GM12801 (cell line): ENCODE measurements around the gene PPP1R12B.

Experiments
- TF ChIP-seq, protein P1 (sequence below): IDR thresholded peaks from one replicate; pipeline ENCODE4 v1.5.1; 2011; ENCODE audit warnings: control low read depth; ENCODE audit not compliant: insufficient read length; ENCODE audit errors: extremely low read depth

Gene PPP1R12B

DNA sequence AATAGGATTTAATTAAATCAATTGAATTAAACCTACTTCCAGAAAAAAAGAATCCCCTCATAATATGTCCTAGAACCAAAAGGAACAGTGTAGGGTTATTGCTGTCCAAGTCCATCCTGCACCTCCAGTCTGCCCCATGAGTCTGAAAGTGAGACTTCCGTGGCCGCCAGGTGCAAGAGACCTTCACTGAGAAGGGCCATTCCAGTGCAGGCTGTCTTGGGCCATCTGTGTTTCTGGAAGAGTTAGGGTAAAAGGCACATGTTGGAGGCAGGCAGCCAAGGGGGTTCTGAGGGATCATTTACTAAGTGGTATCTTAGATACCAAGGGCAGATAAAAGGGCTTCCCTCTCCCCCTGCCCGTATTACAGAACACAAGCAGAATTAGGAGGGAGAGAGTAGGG is 37.8 kb upstream of the PPP1R12B start:
- TF ChIP-seq, protein P1, sequence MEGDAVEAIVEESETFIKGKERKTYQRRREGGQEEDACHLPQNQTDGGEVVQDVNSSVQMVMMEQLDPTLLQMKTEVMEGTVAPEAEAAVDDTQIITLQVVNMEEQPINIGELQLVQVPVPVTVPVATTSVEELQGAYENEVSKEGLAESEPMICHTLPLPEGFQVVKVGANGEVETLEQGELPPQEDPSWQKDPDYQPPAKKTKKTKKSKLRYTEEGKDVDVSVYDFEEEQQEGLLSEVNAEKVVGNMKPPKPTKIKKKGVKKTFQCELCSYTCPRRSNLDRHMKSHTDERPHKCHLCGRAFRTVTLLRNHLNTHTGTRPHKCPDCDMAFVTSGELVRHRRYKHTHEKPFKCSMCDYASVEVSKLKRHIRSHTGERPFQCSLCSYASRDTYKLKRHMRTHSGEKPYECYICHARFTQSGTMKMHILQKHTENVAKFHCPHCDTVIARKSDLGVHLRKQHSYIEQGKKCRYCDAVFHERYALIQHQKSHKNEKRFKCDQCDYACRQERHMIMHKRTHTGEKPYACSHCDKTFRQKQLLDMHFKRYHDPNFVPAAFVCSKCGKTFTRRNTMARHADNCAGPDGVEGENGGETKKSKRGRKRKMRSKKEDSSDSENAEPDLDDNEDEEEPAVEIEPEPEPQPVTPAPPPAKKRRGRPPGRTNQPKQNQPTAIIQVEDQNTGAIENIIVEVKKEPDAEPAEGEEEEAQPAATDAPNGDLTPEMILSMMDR = no peak

DNA sequence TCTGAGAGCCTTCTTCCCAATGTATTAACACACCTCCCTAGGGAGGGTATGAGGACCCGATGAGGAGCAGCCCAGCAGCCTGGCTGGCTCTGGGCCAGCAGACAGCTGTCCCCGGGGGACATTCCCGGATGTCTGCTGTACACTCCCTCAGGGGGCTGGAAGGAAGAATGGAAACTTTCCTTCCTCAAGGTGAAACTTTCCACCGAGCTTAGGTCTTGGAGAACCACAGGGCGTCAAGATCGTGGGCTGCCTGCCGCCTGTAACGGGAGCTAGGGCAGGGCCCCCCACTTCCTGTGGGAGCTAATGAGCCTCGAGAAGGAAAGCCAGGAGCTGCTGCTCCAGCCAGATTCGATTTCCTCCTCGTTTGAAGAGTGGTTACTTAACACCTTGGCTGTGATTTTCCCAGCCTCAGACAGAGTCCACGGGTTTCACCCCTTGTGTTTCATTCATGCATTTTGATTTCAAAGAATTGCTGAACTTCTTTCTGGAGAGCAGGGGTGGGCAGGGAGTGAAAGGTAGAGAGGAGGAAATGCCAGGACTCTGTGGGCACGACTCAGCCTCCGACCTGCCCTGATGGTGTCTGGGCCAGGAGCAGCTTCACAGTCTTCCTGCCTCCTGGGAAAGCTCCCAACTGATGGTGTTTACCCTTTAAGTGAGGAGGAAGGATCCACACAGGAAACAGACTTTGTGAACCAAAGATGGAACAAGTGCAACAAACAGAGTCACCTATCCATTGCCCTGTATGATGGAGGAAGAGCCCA is 36.4 kb upstream of the PPP1R12B start:
- TF ChIP-seq, protein P1 = no peak

DNA sequence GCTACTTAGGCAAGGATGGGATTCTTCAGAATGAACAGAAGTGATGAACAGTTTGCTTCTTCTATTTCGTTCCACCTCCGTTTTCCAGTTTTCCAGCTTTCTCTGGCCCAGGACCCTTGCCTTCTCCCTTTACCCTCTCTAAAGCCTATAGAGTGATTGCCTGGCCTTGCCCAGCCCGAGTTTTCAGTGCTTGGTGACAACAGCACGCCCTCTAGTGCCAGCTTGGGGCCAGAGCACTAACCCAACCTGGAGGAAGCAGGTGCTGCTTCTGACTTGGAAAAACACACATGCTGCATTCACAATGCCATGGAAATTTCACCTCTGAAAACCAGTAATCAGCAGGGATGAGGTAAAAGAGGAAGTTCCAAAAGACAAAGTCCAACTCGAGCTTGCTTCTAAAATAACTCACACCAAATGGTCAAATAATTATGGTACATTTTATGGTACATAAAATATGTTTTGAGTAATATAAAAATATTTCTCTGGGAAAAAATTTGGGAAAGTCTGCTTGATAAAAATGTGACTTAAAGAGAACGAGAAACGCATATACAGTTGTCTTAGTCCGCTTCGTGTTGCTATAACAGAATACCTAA is 32.8 kb upstream of the PPP1R12B start:
- TF ChIP-seq, protein P1 = no peak

DNA sequence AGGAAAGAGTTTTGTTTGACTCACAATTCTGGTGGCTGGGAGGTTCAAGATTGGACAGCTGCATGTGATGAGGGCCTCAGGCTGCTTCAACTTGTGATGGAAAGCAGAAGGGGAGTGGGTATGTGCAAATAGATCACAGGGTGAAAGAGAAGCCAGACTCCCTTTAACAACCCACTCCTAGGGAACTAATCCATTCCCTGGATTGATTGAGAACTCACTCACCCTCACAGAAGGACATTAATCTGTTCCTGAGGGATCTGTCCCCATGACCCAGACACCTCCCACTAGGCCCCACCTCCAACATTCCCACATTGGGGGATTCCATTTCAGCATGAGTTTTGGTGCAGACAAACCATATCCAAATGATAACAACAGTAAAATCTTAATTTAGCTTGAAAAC is 32.3 kb upstream of the PPP1R12B start:
- TF ChIP-seq, protein P1 = no peak

DNA sequence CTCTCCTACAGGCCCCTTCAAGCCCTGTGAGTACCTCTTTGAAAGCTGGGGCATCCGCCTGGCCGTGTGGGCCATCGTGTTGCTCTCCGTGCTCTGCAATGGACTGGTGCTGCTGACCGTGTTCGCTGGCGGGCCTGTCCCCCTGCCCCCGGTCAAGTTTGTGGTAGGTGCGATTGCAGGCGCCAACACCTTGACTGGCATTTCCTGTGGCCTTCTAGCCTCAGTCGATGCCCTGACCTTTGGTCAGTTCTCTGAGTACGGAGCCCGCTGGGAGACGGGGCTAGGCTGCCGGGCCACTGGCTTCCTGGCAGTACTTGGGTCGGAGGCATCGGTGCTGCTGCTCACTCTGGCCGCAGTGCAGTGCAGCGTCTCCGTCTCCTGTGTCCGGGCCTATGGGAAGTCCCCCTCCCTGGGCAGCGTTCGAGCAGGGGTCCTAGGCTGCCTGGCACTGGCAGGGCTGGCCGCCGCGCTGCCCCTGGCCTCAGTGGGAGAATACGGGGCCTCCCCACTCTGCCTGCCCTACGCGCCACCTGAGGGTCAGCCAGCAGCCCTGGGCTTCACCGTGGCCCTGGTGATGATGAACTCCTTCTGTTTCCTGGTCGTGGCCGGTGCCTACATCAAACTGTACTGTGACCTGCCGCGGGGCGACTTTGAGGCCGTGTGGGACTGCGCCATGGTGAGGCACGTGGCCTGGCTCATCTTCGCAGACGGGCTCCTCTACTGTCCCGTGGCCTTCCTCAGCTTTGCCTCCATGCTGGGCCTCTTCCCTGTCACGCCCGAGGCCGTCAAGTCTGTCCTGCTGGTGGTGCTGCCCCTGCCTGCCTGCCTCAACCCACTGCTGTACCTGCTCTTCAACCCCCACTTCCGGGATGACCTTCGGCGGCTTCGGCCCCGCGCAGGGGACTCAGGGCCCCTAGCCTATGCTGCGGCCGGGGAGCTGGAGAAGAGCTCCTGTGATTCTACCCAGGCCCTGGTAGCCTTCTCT is 30.3 kb upstream of the PPP1R12B start:
- TF ChIP-seq, protein P1 = no peak

DNA sequence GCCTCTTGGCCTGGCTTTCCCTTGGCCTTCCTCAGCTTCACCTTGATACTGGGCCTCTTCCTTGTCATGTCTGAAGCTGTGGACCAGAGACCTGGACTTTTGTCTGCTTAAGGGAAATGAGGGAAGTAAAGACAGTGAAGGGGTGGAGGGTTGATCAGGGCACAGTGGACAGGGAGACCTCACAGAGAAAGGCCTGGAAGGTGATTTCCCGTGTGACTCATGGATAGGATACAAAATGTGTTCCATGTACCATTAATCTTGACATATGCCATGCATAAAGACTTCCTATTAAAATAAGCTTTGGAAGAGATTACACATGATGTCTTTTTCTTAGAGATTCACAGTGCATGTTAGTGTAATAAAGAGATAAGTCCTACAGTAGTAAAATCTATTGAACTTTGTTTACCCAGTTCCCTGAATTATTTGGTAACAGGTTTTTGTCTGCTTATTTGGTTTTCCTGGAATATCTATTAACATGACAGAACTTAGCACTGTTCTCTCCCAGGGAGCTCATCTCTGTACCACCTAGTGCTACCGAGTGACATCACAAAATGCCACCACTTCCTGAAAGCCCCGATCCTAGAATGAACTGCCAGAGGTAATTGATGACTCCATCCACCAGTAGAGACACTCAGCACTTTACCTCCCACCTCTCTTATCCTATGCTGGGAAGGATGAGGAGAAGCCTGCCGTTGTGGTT is 29.0 kb upstream of the PPP1R12B start:
- TF ChIP-seq, protein P1 = no peak

DNA sequence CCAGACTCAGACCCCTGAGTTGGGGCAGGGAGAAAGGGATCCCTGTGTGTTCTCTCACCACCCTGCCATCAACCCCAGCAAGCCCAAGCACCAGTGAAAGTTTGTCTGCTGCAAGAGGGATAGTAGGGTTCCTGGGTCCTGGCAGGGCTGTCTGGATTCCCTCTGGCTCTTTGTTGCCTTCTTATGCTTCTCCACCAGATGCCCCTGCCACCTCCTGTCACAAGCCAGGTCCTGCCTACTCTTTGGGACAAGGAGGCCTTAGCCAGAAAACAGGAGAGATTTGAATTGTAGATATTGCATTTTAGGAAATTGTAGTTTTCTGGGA is 28.5 kb upstream of the PPP1R12B start:
- TF ChIP-seq, protein P1 = no peak
